ENCODE measurements around the gene GLRX3.

DNA sequence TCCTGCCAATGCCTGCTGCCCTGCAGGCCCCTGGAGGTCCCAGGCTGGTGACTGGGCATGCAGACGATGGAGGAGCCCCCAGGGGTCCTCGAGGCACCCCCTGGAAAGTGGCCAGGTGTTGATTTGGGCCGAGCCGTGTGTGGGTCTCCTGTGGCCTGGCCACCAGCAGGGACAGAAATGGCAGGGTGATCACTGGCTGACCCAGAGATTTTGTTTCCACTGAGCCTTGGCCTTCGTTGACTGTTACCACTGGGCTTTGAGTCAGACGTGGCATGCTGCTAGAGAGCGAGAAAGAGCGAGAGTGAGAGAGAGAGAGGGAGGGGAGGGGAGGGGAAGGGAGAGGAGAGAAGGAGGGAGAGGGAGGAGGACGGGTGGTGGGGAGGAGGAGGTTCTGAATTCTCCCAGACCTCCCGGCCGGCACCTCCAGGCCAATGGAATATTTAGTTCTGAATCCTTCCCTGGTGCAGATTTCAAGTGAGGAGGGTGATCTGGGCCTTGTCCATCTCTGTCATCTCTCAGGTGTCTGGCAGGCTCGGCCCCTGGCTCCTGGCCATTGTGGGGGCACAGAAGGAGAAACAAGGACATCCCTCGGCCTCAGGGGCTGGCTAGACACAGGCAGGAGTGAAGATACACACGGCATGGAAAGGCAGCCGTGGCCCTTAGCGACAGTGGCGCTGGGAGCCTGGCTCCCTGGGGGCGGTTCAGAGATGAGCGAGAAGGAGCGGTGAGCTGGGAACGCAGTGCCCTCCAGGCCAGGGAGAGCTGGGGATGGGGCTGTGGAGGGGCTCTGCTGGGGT, 58.2 kb downstream of the GLRX3 start:
- TF ChIP-seq CTCF (IDR thresholded peaks at IDR 0.05) (no peak), EP300 (IDR thresholded peaks at IDR 0.05) (no peak)

Data from esophagus muscularis mucosa (tissue), 3 donors.